Neural cell (in vitro differentiated cells): Measurements from ENCODE around the gene ETFB. TPM values are rescaled to one million over a fixed set of nuclear protein-coding genes. Genes with fewer than 3 reads are reported as not detected.

Experiments
- H2AFZ ChIP-seq: fragments of 200-600, 300-800 bp; sonication (generic), shearing (Covaris generic); 2 replicates; pipeline ENCODE4 v1.6.0; 2014; ENCODE audit warnings: low read depth, mild to moderate bottlenecking, antibody characterized with exemption, low read length, moderate library complexity
- H3F3A ChIP-seq: fragments of 200-600 bp; shearing (Covaris generic); 2 replicates; pipeline ENCODE4 v1.6.1; 2016; ENCODE audit warnings: mild to moderate bottlenecking, moderate library complexity, mixed read lengths, antibody characterized with exemption, low read length; ENCODE audit not compliant: insufficient read depth, poor library complexity, severe bottlenecking
- H3K27ac ChIP-seq: fragments of 200-600, 300-800 bp; sonication (generic), shearing (Covaris generic); 2 replicates; pipeline ENCODE4 v1.5.1; 2014; ENCODE audit warnings: mild to moderate bottlenecking, low read length, moderate library complexity
- H3K27me3 ChIP-seq: fragments of 300-800, 200-600 bp; sonication (generic), shearing (Covaris generic); 2 replicates; pipeline ENCODE4 v1.6.0; 2014; ENCODE audit warnings: mild to moderate bottlenecking, low read depth, low read length, moderate library complexity; ENCODE audit not compliant: insufficient read depth
- H3K36me3 ChIP-seq: fragments of 300-800, 200-600 bp; sonication (generic), shearing (Covaris generic); 2 replicates; pipeline ENCODE4 v1.5.1; 2014; ENCODE audit warnings: mild to moderate bottlenecking, antibody characterized with exemption, low read length, moderate library complexity; ENCODE audit not compliant: insufficient read depth
- H3K4me2 ChIP-seq: fragments of 300-800, 200-600 bp; sonication (generic), shearing (Covaris generic); 2 replicates; pipeline ENCODE4 v1.6.0; 2014; ENCODE audit warnings: mild to moderate bottlenecking, low read length
- H3K4me3 ChIP-seq: fragments of 300-800, 200-600 bp; sonication (generic), shearing (Covaris generic); 2 replicates; pipeline ENCODE4 v1.5.1; 2014; ENCODE audit warnings: mild to moderate bottlenecking, low read length, moderate library complexity
- H3K79me2 ChIP-seq: fragments of 200-600 bp; shearing (Covaris generic); replicated peaks from 2 replicates; pipeline ENCODE4 v1.6.0; 2014; ENCODE audit warnings: mild to moderate bottlenecking, low read length, moderate library complexity; ENCODE audit not compliant: insufficient read depth
- H3K9ac ChIP-seq: fragments of 300-800, 200-600 bp; sonication (generic), shearing (Covaris generic); 2 replicates; pipeline ENCODE4 v1.6.1; 2016; ENCODE audit warnings: mild to moderate bottlenecking, low read length, mixed read lengths
- H3K9me2 ChIP-seq: fragments of 200-600 bp; shearing (Covaris generic); 2 replicates; pipeline ENCODE4 v1.6.1; 2016; ENCODE audit warnings: mild to moderate bottlenecking, low read length, mixed read lengths; ENCODE audit not compliant: insufficient read depth
- H3K9me3 ChIP-seq: fragments of 200-600, 300-800 bp; sonication (generic), shearing (Covaris generic); 2 replicates; pipeline ENCODE4 v1.6.1; 2016; ENCODE audit warnings: mild to moderate bottlenecking, mixed run types, low read length, moderate library complexity, mixed read lengths
- H4K20me1 ChIP-seq: fragments of 200-600 bp; shearing (Covaris generic); 2 replicates; pipeline ENCODE4 v1.6.1; 2016; ENCODE audit warnings: mild to moderate bottlenecking, mixed run types; ENCODE audit not compliant: insufficient read depth
- CTCF ChIP-seq: fragments of 450-650 bp; IDR thresholded peaks from 2 replicates; pipeline ENCODE4 v1.5.1; 2014; ENCODE audit warnings: antibody characterized with exemption, mild to moderate bottlenecking, moderate library complexity; ENCODE audit not compliant: poor library complexity, severe bottlenecking
- EP300 ChIP-seq: fragments of 450-650 bp; conservative IDR thresholded peaks from 2 replicates; pipeline ENCODE4 v1.6.1; 2014; ENCODE audit warnings: antibody characterized with exemption, mild to moderate bottlenecking, moderate library complexity; ENCODE audit not compliant: poor library complexity, severe bottlenecking
- EZH2 ChIP-seq: fragments of 200-600, 300-800 bp; shearing (Covaris generic), sonication (generic); IDR thresholded peaks from 2 replicates; pipeline ENCODE4 v1.6.1; 2014; ENCODE audit warnings: antibody characterized with exemption, low read length, borderline replicate concordance, mild to moderate bottlenecking; ENCODE audit not compliant: insufficient read depth, poor library complexity, severe bottlenecking
- MXI1 ChIP-seq: fragments of 450-650 bp; conservative IDR thresholded peaks from 2 replicates; pipeline ENCODE4 v1.6.1; 2014; ENCODE audit warnings: antibody characterized with exemption, mild to moderate bottlenecking; ENCODE audit not compliant: poor library complexity, severe bottlenecking
- POLR2AphosphoS5 ChIP-seq: IDR thresholded peaks from 2 replicates; pipeline ENCODE4 v1.6.1; 2012
- RAD21 ChIP-seq: fragments of 450-650 bp; conservative IDR thresholded peaks from 2 replicates; pipeline ENCODE4 v1.6.1; 2014; ENCODE audit warnings: antibody characterized with exemption, mild to moderate bottlenecking, moderate library complexity
- REST ChIP-seq: IDR thresholded peaks from 2 replicates; pipeline ENCODE4 v1.6.1; 2012; ENCODE audit warnings: borderline replicate concordance
- SMC3 ChIP-seq: fragments of 450-650 bp; conservative IDR thresholded peaks from 2 replicates; pipeline ENCODE4 v1.6.1; 2014; ENCODE audit warnings: antibody characterized with exemption, mild to moderate bottlenecking, moderate library complexity; ENCODE audit not compliant: poor library complexity
- TAF1 ChIP-seq: IDR thresholded peaks from 2 replicates; pipeline ENCODE4 v1.6.1; 2012; ENCODE audit warnings: low read depth
- polyA plus RNA-seq: library from polyadenylated mRNA; depleted of rRNA; stranded (reverse); fragments of >200 nt; gene quantifications from 2 replicates; pipeline ENCODE4 v1.2.3, GENCODE V29; 2014

Gene ETFB
- polyA plus RNA-seq, 1 donor from 2014 or later, result 383 TPM

- Histone ChIP-seq H3K27ac (no peak overlapping the region), H3K9me3 (no peaks in the 10 kb centered on the region), H3K4me2 (no peak overlapping the region), H4K20me1 (no peaks in the 10 kb centered on the region), H3K27me3 (no peaks in the 10 kb centered on the region), H3K9me2 (no peaks in the 10 kb centered on the region), H2AFZ (no peak overlapping the region), H3K9ac (no peak overlapping the region), H3F3A (no peaks in the 10 kb centered on the region), H3K4me3 (no peak overlapping the region), H3K36me3 (peaks cover 10% of the 10 kb centered on the region), H3K79me2 (no peaks in the 10 kb centered on the region)
- TF ChIP-seq EZH2 (no peak), TAF1 (no peak), REST (no peak), EP300 (no peak), CTCF (no peak), SMC3 (no peak), MXI1 (no peak), POLR2AphosphoS5 (no peak)
Observed at GRCh38 chr19:51327066-51328001, 38.9 kb downstream of the ETFB start.

DNA sequence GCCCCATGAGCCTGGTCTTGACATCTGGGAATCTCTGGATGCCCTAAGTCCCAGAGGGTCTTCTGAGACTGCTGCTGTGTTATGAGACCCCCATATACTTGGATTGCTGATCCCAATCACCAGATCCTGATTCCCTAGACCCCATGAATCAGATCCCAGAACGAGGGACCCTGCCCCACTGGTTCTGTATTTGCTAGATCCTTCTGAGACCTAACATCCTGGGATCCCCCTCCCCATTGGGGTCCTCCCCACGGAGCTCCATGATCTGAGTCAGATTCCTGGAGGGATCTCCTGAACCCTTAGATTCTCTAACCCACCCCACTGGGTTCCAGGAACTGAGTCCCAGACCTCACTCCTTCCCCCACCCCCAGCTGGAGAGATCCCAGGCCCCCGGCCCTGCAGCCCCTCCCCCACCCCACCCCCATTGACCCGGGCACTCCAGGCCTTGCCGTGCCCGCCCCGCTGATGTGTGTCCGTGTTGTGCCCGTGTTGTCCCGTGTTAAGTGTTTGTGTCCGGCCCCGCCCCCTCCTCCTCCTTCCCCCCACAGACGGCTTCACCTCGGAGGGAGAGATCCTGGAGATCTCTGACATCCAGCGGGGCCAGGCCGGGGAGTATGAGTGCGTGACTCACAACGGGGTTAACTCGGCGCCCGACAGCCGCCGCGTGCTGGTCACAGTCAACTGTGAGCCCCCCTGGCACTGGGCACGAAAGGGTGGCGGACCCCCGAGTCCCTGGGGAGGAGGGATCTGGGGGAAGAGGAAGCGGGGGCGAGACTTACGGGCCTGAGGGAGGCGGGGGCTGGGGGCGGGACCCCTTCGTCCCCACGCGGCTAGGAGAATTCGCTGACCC lies 39.7 kb downstream of the ETFB start:
- no peak overlapping the region for H3K9ac ChIP-seq
- no peak overlapping the region for H3K27ac ChIP-seq
- H3F3A ChIP-seq, result no peaks in the 10 kb centered on the region
- H2AFZ ChIP-seq, result no peak overlapping the region
- no peak for TF ChIP-seq EZH2
- TF ChIP-seq EP300, result no peak
- TF ChIP-seq POLR2AphosphoS5, result no peak
- no peak for TF ChIP-seq CTCF
- TF ChIP-seq SMC3, result no peak
- no peak for TF ChIP-seq TAF1
- TF ChIP-seq REST, result no peak
- TF ChIP-seq MXI1, result no peak
- TF ChIP-seq RAD21, result no peak
- H3K9me2 ChIP-seq, result no peaks in the 10 kb centered on the region
- no peaks in the 10 kb centered on the region for H3K27me3 ChIP-seq
- H3K4me3 ChIP-seq, result no peak overlapping the region
- no peak overlapping the region for H3K4me2 ChIP-seq
- H3K36me3 ChIP-seq, result peaks cover 10% of the 10 kb centered on the region
- no peaks in the 10 kb centered on the region for H4K20me1 ChIP-seq
- H3K79me2 ChIP-seq, result no peaks in the 10 kb centered on the region
- no peaks in the 10 kb centered on the region for H3K9me3 ChIP-seq
